NCI-H524 (cell line): ENCODE results near the gene C4orf50.

Source experiments
- DNase-seq, 2 experiments: peaks; one replicate each; lab custom pipeline; 2025; lab: John Stamatoyannopoulos, UW

C4orf50 gene

GRCh38 chr4:6018331-6018730, at the start of gene C4orf50:
Gene C4orf50, minus strand, starts transcription at chr4:6018431.
- no peak for DNase-seq

- no peak for DNase-seq
Observed at GRCh38 chr4:6065934-6066590, 47.8 kb upstream of the C4orf50 start.

- DNase-seq: no peak
Observed at GRCh38 chr4:6065166-6065565, 46.9 kb upstream of the C4orf50 start.

GRCh38 chr4:6064383-6064782, 46.2 kb upstream of the C4orf50 start:
- no peak for DNase-seq

GRCh38 chr4:6063684-6064083, 45.5 kb upstream of the C4orf50 start:
- no peak for DNase-seq

GRCh38 chr4:6062133-6062532, 43.9 kb upstream of the C4orf50 start:
- DNase-seq: no peak

- DNase-seq: no peak
Observed at GRCh38 chr4:6059375-6059805, 41.2 kb upstream of the C4orf50 start.

GRCh38 chr4:6058531-6059374, 40.5 kb upstream of the C4orf50 start:
- DNase-seq: no peak

- DNase-seq: no peak
Observed at GRCh38 chr4:6056976-6057766, 38.9 kb upstream of the C4orf50 start.

GRCh38 chr4:6055436-6055835, 37.2 kb upstream of the C4orf50 start:
- no peak for DNase-seq

GRCh38 chr4:6055030-6055429, 36.8 kb upstream of the C4orf50 start:
- DNase-seq: no peak

- no peak for DNase-seq
Observed at GRCh38 chr4:6054162-6054922, 36.1 kb upstream of the C4orf50 start.

- no peak for DNase-seq
Observed at GRCh38 chr4:6052679-6053078, 34.4 kb upstream of the C4orf50 start.

GRCh38 chr4:6050551-6050950, 32.3 kb upstream of the C4orf50 start:
- DNase-seq: no peak

GRCh38 chr4:6049985-6050384, 31.8 kb upstream of the C4orf50 start:
- no peak for DNase-seq

GRCh38 chr4:6049278-6049677, 31.0 kb upstream of the C4orf50 start:
- no peak for DNase-seq

- DNase-seq: no peak
Observed at GRCh38 chr4:6048537-6048936, 30.3 kb upstream of the C4orf50 start.

GRCh38 chr4:6047130-6047673, 29.0 kb upstream of the C4orf50 start:
- no peak for DNase-seq

- no peak for DNase-seq
Observed at GRCh38 chr4:6046526-6047129, 28.4 kb upstream of the C4orf50 start.

GRCh38 chr4:6044805-6045204, 26.6 kb upstream of the C4orf50 start:
- DNase-seq: no peak

- DNase-seq: no peak
Observed at GRCh38 chr4:6044276-6044675, 26.0 kb upstream of the C4orf50 start.
